GM19452 (cell line): Measurements from ENCODE around the gene SHLD1.

Source experiments
- ATAC-seq: cut with Tn5 transposase; IDR thresholded peaks from one replicate; pipeline ENCODE4 v1.9.1; 2021; ENCODE audit not compliant: unreplicated experiment

Gene SHLD1

GRCh38 chr20:5845681-5846615 lies 95.7 kb downstream of the SHLD1 start:
- no peak for ATAC-seq

GRCh38 chr20:5848711-5849505 lies 98.7 kb downstream of the SHLD1 start:
- no peak for ATAC-seq

- no peak for ATAC-seq
These were observed 105.7 kb downstream of the SHLD1 start for GRCh38 chr20:5855939-5856338.

- no peak for ATAC-seq
These were observed 109.4 kb downstream of the SHLD1 start for GRCh38 chr20:5859608-5860007.

- ATAC-seq: no peak
These were observed 112.5 kb downstream of the SHLD1 start for GRCh38 chr20:5862703-5863039.

- ATAC-seq: no peak
These were observed 113.0 kb downstream of the SHLD1 start for GRCh38 chr20:5863040-5863833.

- no peak for ATAC-seq
These were observed 114.2 kb downstream of the SHLD1 start for GRCh38 chr20:5864428-5864827.

- no peak for ATAC-seq
These were observed 114.8 kb downstream of the SHLD1 start for GRCh38 chr20:5864873-5865587.

- ATAC-seq: no peak
These were observed 115.4 kb downstream of the SHLD1 start for GRCh38 chr20:5865604-5866003.

GRCh38 chr20:5870568-5870981 lies 120.4 kb downstream of the SHLD1 start:
- no peak for ATAC-seq

GRCh38 chr20:5871459-5872410 lies 121.5 kb downstream of the SHLD1 start:
- no peak for ATAC-seq

GRCh38 chr20:5877128-5877527 lies 126.9 kb downstream of the SHLD1 start:
- ATAC-seq: no peak

- no peak for ATAC-seq
These were observed 130.1 kb downstream of the SHLD1 start for GRCh38 chr20:5880326-5880725.

- ATAC-seq: no peak
These were observed 131.5 kb downstream of the SHLD1 start for GRCh38 chr20:5881703-5882102.

- ATAC-seq: no peak
These were observed 132.0 kb downstream of the SHLD1 start for GRCh38 chr20:5882166-5882565.

- no peak for ATAC-seq
These were observed 134.5 kb downstream of the SHLD1 start for GRCh38 chr20:5884465-5885335.

GRCh38 chr20:5885866-5886265 lies 135.7 kb downstream of the SHLD1 start:
- no peak for ATAC-seq

- no peak for ATAC-seq
These were observed 136.6 kb downstream of the SHLD1 start for GRCh38 chr20:5886788-5887187.

- ATAC-seq: no peak
These were observed 137.2 kb downstream of the SHLD1 start for GRCh38 chr20:5887386-5887785.
